ENCODE results near the gene PABPN1. TPM values are rescaled to one million over a fixed set of nuclear protein-coding genes. Genes with fewer than 3 reads are reported as not detected.
A peak's percentile ranks its signal among the peaks of the same experiment; 100 is the strongest.

Gene PABPN1
- total and polyA plus RNA-seq, 9 of the 15 experiments (the other 6 are each of a cell fraction or from before 2014, with no cell fraction given) = 32.6 to 388 (median 178) TPM

GRCh38 chr14:23306412-23307145 is 14.7 kb upstream of the PABPN1 start, which contains the start of gene BCL2L2 (continued):
- TF ChIP-seq BRF2 (IDR thresholded peaks at IDR 0.05; ENCODE audit: borderline replicate concordance, insufficient read depth, insufficient read length) = no peak
- no peak for TF ChIP-seq CBFB (CRISPR knock-in tag; IDR thresholded peaks at IDR 0.05)
- no peak for TF ChIP-seq ZNF551 (CRISPR knock-in tag; IDR thresholded peaks at IDR 0.05)
- no peak for TF ChIP-seq KDM1A (IDR thresholded peaks at IDR 0.05)
- TF ChIP-seq NCOA1 (IDR thresholded peaks at IDR 0.05; ENCODE audit: low read depth) = no peak
- no peak for TF ChIP-seq ZNF592 (IDR thresholded peaks at IDR 0.05)
- no peak for TF ChIP-seq NCOA4 (IDR thresholded peaks at IDR 0.05; ENCODE audit: partially characterized antibody)
- no peak for TF ChIP-seq CBFA2T2 (conservative IDR thresholded peaks at IDR 0.05)
- no peak for TF ChIP-seq SP2 (IDR thresholded peaks at IDR 0.05; ENCODE audit: extremely low read depth, low read depth, low read length, poor library complexity, severe bottlenecking)
- no peak for TF ChIP-seq RFX5 (IDR thresholded peaks at IDR 0.05; ENCODE audit: low read depth, low read length)
- no peak for TF ChIP-seq ZNF655 (CRISPR knock-in tag; IDR thresholded peaks at IDR 0.05)
- TF ChIP-seq SMAD2 (IDR thresholded peaks at IDR 0.05; ENCODE audit: low read depth, low read length) = no peak
- TF ChIP-seq TCF15 (CRISPR knock-in tag; IDR thresholded peaks at IDR 0.05) = no peak
- peak; percentile 93 for TF ChIP-seq DIDO1 (tag; IDR thresholded peaks at IDR 0.05; ENCODE audit: low read depth)
- TF ChIP-seq E2F1 (CRISPR knock-in tag; IDR thresholded peaks at IDR 0.05) = 0 out of 2 replicates have a peak, but pooled peaks have one; percentile 7
- no peak for TF ChIP-seq CC2D1A (IDR thresholded peaks at IDR 0.05)
- no peak for TF ChIP-seq SRSF9 (IDR thresholded peaks at IDR 0.05; ENCODE audit: borderline replicate concordance, low read depth, low read length)
- no peak for TF ChIP-seq CREB5 (CRISPR knock-in tag; IDR thresholded peaks at IDR 0.05)
- TF ChIP-seq ARID2 (IDR thresholded peaks at IDR 0.05) = no peak

All from K562 (cell line).